Central memory CD4-positive, alpha-beta T cell (primary cell): Measurements from ENCODE around the gene PLXDC2.

ENCODE experiments used
- DNase-seq: peaks from one replicate; pipeline ENCODE4 v3.0.0; 2022

PLXDC2 gene

GRCh38 chr10:19915816-19916215 lies 99.6 kb downstream of the PLXDC2 start:
- no peak for DNase-seq

- no peak for DNase-seq
Observed at GRCh38 chr10:19917751-19918478, 101.7 kb downstream of the PLXDC2 start.

- DNase-seq: no peak
Observed at GRCh38 chr10:19918794-19919193, 102.6 kb downstream of the PLXDC2 start.

- no peak for DNase-seq
Observed at GRCh38 chr10:19919671-19920070, 103.4 kb downstream of the PLXDC2 start.

DNA sequence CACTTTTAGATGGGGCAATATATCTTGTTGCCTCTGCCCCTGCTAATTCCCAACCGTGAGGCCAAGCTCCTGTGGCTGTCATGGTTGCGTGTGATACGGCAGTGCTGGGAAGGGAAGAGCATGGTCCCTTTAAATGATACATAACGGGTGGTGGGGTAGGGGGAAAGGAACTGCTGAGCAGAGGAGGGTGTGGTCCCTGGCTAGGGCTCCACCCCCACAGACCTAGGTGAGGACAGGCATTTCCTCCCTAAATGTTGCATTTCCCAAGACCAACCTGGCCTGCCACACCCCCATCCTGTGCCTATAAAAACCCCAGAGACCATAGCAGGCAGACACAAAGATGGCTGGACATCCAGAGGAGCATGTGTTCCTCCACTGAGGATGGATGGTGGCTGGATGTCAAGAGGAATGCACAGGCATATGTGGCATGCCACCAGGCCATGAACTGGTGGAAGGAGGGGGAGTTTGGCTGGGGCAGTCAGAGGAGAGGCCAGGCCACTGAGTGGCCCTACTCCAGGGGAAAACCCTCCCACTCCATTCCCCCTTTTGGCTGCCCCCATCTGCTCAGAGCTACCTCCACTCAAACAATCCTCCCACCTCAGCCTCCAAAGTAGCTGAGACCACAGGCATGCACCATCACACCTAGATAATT lies 104.0 kb downstream of the PLXDC2 start:
- no peak for DNase-seq

DNA sequence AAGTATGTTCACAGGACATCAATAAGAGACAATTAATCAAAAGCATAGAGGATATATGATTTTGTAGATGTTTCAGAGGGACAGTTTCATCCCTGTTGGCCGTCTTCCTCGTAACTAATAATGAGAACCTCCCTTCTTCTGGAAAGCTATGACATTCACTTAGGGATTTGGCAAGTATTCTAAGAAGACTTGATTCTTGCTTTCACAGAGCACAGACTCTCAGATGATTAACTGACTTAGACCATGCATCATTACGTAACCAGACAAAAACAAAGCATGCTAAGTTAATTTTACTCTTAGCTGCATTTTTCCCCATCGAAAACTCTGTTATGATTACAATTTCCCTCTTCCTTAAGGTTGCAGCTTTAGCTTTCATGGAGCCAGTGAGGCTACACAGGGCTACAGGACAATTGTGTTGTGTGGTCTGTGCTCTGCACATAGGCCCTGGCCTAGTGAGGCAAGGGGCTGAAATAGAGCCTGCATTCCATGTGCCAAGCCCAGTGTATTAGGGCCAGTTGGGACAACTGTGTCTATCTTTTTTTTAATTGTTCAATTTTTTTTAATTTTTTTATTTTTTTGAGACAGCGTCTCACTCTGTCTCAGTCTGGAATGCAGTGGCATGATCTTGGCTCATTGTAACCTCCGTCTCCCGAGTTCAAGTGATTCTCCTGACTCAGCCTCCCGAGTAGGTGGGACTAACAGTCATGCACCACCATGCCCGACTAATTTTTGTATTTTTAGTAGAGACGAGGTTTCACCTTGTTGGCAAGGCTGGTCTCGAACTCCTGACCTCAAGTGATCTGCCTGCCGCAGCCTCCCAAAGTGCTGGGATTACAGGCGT lies 105.3 kb downstream of the PLXDC2 start:
- no peak for DNase-seq

DNA sequence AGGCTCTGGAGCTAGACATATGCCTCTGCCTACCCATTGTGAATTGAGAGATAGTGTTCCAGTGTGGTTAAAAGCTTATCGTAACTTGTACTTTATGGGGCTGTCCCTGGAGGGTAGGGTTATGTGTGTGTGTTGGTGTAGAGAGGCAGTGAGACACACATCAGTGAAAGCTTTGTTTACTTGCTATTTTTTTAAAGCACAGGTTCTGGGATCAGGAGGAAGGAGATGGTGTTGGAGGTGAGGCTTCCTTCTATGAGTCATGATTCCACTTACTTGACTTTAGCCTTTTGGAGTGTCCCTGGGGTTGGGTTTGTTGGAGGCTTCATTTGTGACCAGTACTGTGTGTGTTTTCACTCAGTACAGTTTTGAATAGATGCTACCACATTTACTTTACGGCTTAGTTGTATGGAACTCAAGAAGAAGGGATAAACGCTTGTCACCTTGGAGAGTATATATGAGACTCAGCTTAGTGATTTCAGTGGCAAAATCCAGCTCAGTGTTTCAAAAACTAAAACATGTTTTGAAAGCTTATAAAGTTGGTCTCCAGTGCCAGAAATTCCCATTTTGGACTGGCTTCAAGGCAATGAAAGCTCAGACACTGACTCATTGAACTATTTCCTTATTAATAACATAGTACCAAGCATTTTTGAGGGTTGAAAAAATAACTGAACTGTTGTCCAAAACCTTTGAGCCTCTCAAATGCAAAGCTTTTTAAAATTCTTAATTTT lies 106.2 kb downstream of the PLXDC2 start:
- DNase-seq: no peak

DNA sequence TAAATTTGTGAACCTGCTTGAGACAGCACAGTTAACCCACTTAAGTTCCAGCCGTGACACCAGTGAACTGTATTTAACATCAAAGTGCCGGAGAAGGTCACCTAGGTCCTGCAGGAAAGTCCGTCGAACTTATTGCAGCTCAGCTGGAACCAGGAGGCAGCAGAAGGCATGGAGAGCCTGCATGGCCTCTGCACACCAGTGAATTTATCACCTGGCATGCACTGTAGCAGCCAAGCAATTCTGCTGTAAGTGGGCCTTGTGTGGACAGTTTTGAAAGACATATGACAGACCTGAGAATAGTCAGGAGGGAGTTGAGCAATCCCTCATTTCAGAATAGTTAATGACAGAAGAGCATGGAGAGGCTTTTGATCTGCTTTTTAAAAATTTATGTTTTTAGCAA lies 108.8 kb downstream of the PLXDC2 start:
- no peak for DNase-seq

DNA sequence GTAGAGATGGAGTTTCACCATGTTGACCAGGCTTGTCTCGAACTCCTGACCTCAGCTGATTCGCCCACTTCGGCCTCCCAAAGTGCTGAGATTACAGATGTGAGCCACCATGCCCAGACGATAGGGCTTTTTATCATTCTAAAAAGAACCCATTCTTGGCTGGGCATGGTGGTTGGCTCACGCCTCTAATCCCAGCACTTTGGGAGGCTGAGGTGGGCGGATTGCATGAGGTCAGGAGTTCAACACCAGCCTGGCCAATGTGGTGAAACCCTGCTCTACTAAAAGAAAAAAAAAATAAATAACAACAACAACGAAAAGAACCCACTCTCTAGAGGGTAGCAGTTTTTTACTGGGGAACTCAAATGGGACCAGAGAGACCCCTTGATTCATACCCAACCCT lies 112.7 kb downstream of the PLXDC2 start:
- no peak for DNase-seq

DNA sequence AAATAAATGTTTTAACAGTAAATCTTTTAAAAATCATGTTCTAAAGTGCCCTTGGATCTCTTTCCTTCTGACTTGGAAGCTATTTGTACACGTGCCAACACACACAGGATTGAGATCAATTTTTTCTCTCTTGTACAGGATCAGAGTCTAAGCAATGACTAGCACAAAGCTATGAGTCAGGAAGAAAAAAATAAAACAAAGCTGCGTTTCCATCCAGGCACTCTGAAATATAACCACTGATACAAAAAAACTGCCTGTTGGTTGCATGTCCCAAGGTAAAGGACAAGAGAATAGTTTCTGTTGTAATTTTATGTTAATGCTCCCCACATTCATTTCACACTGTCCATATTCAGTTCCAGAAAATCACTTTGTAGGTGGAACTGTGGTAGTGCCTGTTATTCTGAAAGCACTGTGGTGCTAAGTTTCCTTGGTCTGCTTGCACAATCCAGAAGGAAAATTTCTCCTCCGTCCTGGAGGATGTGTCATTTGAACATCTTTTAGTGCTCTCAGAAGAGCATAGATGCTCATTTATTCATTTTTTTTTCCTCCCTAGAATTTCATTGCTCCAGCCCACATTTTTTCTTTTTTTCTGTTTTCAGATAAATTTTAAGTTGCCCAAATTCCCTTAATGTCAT lies 113.4 kb downstream of the PLXDC2 start:
- DNase-seq: no peak

GRCh38 chr10:19930936-19931893 lies 115.0 kb downstream of the PLXDC2 start:
- DNase-seq: no peak

GRCh38 chr10:19931894-19932590 lies 115.8 kb downstream of the PLXDC2 start:
- no peak for DNase-seq

DNA sequence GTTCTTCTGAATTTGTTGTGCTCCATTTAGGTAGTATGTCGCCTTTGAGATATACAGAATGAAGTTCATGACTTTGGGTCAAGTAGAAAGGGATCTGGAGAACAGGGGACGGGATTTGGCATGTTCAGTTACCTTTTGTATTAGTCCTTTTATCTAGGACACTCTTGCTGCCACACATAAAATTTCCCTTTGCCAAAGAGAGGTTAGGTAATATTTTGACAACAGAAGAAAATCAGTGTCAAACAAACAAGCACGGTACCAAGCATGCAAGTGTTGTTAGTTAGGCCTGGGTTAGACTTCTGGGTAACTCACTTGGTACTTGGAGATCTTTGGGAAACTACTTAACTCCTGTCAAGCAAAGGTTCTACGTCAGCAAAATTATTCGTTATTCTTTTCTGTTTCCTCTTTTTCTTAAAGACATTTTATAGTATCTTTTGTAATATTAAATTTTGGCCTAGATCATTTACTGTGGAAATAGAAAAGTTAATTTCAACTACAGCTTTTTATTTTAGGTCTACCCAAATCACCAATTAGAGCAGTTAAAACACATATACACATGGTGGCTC lies 116.7 kb downstream of the PLXDC2 start:
- no peak for DNase-seq

- no peak for DNase-seq
Observed at GRCh38 chr10:19933772-19934171, 117.5 kb downstream of the PLXDC2 start.

- DNase-seq: no peak
Observed at GRCh38 chr10:19935176-19935575, 118.9 kb downstream of the PLXDC2 start.

DNA sequence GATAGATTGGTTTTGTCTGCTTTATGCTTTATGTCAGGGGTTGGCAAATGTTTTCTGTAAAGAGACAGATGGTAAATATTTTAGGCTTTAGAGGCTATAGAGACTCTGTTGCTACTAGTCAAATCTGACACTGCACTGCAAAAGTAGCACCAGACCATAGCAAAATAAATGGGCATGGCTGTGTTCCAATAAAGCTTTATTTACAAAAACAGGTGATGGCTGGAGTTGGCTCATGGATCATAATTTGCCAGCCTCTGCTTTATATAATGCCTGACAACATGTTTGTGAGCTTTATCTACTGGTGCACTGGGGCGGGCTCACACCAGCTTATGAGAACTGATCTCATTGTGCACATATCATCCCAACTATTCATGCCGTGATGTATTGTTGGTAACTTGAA lies 120.1 kb downstream of the PLXDC2 start:
- no peak for DNase-seq

DNA sequence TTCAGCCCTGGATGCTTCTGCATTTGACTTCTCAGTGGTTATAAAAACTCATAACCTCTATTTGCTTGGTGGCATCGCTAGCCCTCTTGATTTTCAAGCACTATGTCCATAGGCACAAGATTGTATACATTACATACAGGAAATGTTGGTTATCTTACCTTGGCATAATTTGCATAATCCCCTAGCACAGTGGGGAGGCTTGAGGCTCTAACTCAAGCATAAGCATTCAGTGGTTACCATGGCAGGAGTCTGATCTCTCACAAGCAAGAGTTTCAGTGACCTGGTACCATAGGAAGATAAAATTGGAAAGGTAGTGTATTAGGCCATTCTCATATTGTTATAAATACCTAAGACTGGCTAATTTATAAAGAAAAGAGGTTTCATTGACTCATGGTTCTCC lies 121.8 kb downstream of the PLXDC2 start:
- DNase-seq: no peak

GRCh38 chr10:19941206-19941880 lies 125.1 kb downstream of the PLXDC2 start:
- DNase-seq: no peak

- DNase-seq: no peak
Observed at GRCh38 chr10:19944911-19945663, 128.9 kb downstream of the PLXDC2 start.
